K562 (cell line): ENCODE results near the gene IP6K3. TPM values are rescaled to one million over a fixed set of nuclear protein-coding genes. Genes with fewer than 3 reads are reported as not detected.

Experiments used
- ESRRA ChIP-seq: fragments of 450-650 bp; IDR thresholded peaks from 2 replicates; pipeline ENCODE4 v1.6.1; 2014; ENCODE audit warnings: low read depth, mild to moderate bottlenecking, moderate library complexity, borderline replicate concordance
- HLTF ChIP-seq: fragments of 450-650 bp; IDR thresholded peaks from 2 replicates; pipeline ENCODE4 v1.6.1; 2016
- MAFK ChIP-seq: IDR thresholded peaks from 2 replicates; pipeline ENCODE4 v1.6.1; 2011; ENCODE audit warnings: low read length, improper control_type of control experiment
- MEIS2 ChIP-seq: fragments of 450-650 bp; IDR thresholded peaks from 2 replicates; pipeline ENCODE4 v1.6.1; 2014; ENCODE audit warnings: mild to moderate bottlenecking; ENCODE audit not compliant: partially characterized antibody
- POLR2A ChIP-seq: fragments of 450-650 bp; conservative IDR thresholded peaks from 2 replicates; pipeline ENCODE4 v1.6.1; 2016
- RFX1 ChIP-seq: fragments of 450-650 bp; IDR thresholded peaks from 2 replicates; pipeline ENCODE4 v1.6.1; 2016; ENCODE audit warnings: mild to moderate bottlenecking, moderate library complexity
- SIX5 ChIP-seq, 2 experiments: IDR thresholded peaks; 2 replicates each; pipeline ENCODE4 v1.6.1; 2011; ENCODE audit warnings: low read length in 2 of 2, borderline replicate concordance in 1 of 2, low read depth in 1 of 2, mild to moderate bottlenecking in 1 of 2, moderate library complexity in 1 of 2; ENCODE audit not compliant: insufficient read depth in 1 of 2
- SMARCB1 ChIP-seq: IDR thresholded peaks from 2 replicates; pipeline ENCODE4 v1.6.1; 2011; ENCODE audit warnings: improper control_type of control experiment, low read depth; ENCODE audit not compliant: insufficient read length
- TARDBP ChIP-seq: fragments of 450-650 bp; IDR thresholded peaks from 2 replicates; pipeline ENCODE4 v1.6.1; 2016
- TEAD1 ChIP-seq, 2 experiments: fragments of 450-650 bp in 1 of 2; sonication (generic) in 1 of 2; formaldehyde crosslinking; IDR thresholded peaks; 2 replicates each; pipeline versions ENCODE4 v1.4.0 to v1.8.0; 2020 to 2022; ENCODE audit warnings: mild to moderate bottlenecking in 2 of 2, missing genetic modification reagents in 1 of 2
- ZNF197 ChIP-seq: fragments of 200-800 bp; sonication (Bioruptor generic); IDR thresholded peaks from 2 replicates; pipeline ENCODE4 v1.6.1; 2016; ENCODE audit warnings: low read depth, missing genetic modification characterization, missing compliant biosample characterization
- polyA plus RNA-seq, 8 experiments: library from polyadenylated mRNA; depleted of rRNA in 4 of 8; stranded (reverse) in 5 of 8; unstranded in 3 of 8; fragments of >200 nt; fragmentation: Nextera tagmentation in 2 of 8; fragmentation: Illumina TruSeq in 1 of 8; extraction: Ambion mirVana in 2 of 8; extraction: Trizol in 1 of 8; gene quantifications; 2 replicates each; pipeline versions ENCODE4 v1.2.1 to v1.2.3, GENCODE V29; 2011 to 2014; ENCODE audit warnings: inconsistent platforms in 1 of 8, missing spikeins in 1 of 8
- total RNA-seq, 7 experiments: library from RNA; depleted of rRNA in 6 of 7; stranded (reverse); fragments of >200 nt in 6 of 7; fragmentation: Illumina TruSeq in 2 of 7; extraction: Trizol in 2 of 7; gene quantifications; 2 replicates each; pipeline versions ENCODE4 v1.2.1 to v1.2.3, GENCODE V29; 2011 to 2021; ENCODE audit warnings: low replicate concordance in 1 of 7
- TF ChIP-seq, protein P1 (sequence below), 2 experiments: fragments of 450-650 bp in 1 of 2; sonication (generic) in 1 of 2; formaldehyde crosslinking in 1 of 2; IDR thresholded peaks; 2 replicates each; pipeline versions ENCODE4 v1.7.1 to v1.9.0; 2016 to 2022; ENCODE audit warnings: inconsistent platforms in 1 of 2, mild to moderate bottlenecking in 1 of 2, missing genetic modification reagents in 1 of 2
- TF ChIP-seq, protein P2 (sequence below), 2 experiments: IDR thresholded peaks; 2 replicates each; pipeline ENCODE4 v1.6.1; 2011; ENCODE audit warnings: borderline replicate concordance in 1 of 2, control low read depth in 1 of 2, low read depth in 1 of 2, low read length in 1 of 2, mild to moderate bottlenecking in 1 of 2, mixed read lengths in 1 of 2, moderate library complexity in 1 of 2; ENCODE audit not compliant: insufficient read depth in 1 of 2, insufficient read length in 1 of 2, poor library complexity in 1 of 2, severe bottlenecking in 1 of 2; ENCODE audit errors: extremely low read depth in 1 of 2
- TF ChIP-seq, protein P3 (sequence below): fragments of 250-450 bp; sonication (Bioruptor Pico); IDR thresholded peaks from 2 replicates; pipeline ENCODE4 v1.8.0; 2021; ENCODE audit warnings: moderate library complexity, mild to moderate bottlenecking, inconsistent platforms
- TF ChIP-seq, protein P4 (sequence below): fragments of 250-450 bp; sonication (Bioruptor Pico); IDR thresholded peaks from 2 replicates; pipeline ENCODE4 v1.8.0; 2022; ENCODE audit warnings: moderate library complexity, mild to moderate bottlenecking, inconsistent platforms

IP6K3 gene
- total and polyA plus RNA-seq, 9 of the 15 experiments (the other 6 are each of a cell fraction or from before 2014, with no cell fraction given) = not detected

DNA sequence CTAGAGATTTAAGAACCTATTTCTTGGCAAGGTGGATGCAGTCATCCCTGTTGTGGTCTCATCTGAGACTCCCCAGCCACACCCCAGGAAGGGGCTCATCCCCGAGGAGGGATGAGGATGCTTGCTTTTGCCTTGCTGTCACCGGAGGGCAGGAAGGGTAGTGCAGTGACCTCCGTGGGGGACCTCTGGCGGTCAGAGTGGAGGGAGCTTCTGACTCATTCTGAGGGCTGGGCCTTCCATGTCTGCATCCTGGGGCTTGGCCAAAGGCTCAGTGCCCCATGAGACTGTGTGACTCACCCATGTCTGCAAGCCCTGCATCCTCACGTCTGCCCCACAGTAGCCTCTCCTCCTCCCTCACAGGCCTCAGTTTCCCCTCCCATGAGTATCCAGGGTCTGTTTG lies 73.9 kb downstream of the IP6K3 start (continued):
- TF ChIP-seq, protein P1, sequence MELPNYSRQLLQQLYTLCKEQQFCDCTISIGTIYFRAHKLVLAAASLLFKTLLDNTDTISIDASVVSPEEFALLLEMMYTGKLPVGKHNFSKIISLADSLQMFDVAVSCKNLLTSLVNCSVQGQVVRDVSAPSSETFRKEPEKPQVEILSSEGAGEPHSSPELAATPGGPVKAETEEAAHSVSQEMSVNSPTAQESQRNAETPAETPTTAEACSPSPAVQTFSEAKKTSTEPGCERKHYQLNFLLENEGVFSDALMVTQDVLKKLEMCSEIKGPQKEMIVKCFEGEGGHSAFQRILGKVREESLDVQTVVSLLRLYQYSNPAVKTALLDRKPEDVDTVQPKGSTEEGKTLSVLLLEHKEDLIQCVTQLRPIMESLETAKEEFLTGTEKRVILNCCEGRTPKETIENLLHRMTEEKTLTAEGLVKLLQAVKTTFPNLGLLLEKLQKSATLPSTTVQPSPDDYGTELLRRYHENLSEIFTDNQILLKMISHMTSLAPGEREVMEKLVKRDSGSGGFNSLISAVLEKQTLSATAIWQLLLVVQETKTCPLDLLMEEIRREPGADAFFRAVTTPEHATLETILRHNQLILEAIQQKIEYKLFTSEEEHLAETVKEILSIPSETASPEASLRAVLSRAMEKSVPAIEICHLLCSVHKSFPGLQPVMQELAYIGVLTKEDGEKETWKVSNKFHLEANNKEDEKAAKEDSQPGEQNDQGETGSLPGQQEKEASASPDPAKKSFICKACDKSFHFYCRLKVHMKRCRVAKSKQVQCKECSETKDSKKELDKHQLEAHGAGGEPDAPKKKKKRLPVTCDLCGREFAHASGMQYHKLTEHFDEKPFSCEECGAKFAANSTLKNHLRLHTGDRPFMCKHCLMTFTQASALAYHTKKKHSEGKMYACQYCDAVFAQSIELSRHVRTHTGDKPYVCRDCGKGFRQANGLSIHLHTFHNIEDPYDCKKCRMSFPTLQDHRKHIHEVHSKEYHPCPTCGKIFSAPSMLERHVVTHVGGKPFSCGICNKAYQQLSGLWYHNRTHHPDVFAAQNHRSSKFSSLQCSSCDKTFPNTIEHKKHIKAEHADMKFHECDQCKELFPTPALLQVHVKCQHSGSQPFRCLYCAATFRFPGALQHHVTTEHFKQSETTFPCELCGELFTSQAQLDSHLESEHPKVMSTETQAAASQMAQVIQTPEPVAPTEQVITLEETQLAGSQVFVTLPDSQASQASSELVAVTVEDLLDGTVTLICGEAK (IDR thresholded peaks at IDR 0.05) = no peak
- TF ChIP-seq, protein P1 (CRISPR knock-in tag; IDR thresholded peaks at IDR 0.05) = no peak
- TF ChIP-seq TARDBP = no peak
- TF ChIP-seq SIX5 (IDR thresholded peaks at IDR 0.05; ENCODE audit: borderline replicate concordance in 1 of 2, insufficient read depth in 1 of 2, low read depth in 1 of 2, low read length in 2 of 2) = no peak
- TF ChIP-seq MAFK = no peak
- TF ChIP-seq ZNF197 (CRISPR knock-in tag) = no peak
- no peak for TF ChIP-seq SMARCB1
- TF ChIP-seq RFX1 = no peak
- TF ChIP-seq MEIS2 = no peak
- TF ChIP-seq HLTF = no peak
- peak; percentile 51; the same call in 1 of the 2 replicates for TF ChIP-seq ESRRA
- TF ChIP-seq, protein P2, sequence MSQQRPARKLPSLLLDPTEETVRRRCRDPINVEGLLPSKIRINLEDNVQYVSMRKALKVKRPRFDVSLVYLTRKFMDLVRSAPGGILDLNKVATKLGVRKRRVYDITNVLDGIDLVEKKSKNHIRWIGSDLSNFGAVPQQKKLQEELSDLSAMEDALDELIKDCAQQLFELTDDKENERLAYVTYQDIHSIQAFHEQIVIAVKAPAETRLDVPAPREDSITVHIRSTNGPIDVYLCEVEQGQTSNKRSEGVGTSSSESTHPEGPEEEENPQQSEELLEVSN (IDR thresholded peaks at IDR 0.05; ENCODE audit: borderline replicate concordance in 1 of 2, extremely low read depth in 1 of 2, insufficient read depth in 1 of 2, insufficient read length in 1 of 2, low read depth in 1 of 2, low read length in 1 of 2, poor library complexity in 1 of 2, severe bottlenecking in 1 of 2) = no peak
- TF ChIP-seq POLR2A = no peak
- TF ChIP-seq, protein P3, sequence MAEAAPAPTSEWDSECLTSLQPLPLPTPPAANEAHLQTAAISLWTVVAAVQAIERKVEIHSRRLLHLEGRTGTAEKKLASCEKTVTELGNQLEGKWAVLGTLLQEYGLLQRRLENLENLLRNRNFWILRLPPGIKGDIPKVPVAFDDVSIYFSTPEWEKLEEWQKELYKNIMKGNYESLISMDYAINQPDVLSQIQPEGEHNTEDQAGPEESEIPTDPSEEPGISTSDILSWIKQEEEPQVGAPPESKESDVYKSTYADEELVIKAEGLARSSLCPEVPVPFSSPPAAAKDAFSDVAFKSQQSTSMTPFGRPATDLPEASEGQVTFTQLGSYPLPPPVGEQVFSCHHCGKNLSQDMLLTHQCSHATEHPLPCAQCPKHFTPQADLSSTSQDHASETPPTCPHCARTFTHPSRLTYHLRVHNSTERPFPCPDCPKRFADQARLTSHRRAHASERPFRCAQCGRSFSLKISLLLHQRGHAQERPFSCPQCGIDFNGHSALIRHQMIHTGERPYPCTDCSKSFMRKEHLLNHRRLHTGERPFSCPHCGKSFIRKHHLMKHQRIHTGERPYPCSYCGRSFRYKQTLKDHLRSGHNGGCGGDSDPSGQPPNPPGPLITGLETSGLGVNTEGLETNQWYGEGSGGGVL (CRISPR knock-in tag) = no peak
- TF ChIP-seq TEAD1 (CRISPR knock-in tag; IDR thresholded peaks at IDR 0.05) = no peak
- TF ChIP-seq, protein P4, sequence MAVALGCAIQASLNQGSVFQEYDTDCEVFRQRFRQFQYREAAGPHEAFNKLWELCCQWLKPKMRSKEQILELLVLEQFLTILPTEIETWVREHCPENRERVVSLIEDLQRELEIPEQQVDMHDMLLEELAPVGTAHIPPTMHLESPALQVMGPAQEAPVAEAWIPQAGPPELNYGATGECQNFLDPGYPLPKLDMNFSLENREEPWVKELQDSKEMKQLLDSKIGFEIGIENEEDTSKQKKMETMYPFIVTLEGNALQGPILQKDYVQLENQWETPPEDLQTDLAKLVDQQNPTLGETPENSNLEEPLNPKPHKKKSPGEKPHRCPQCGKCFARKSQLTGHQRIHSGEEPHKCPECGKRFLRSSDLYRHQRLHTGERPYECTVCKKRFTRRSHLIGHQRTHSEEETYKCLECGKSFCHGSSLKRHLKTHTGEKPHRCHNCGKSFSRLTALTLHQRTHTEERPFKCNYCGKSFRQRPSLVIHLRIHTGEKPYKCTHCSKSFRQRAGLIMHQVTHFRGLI (CRISPR knock-in tag) = no peak
